WTC11 (cell line): ENCODE results near the gene SETD1A. TPM values are rescaled to one million over a fixed set of nuclear protein-coding genes. Genes with fewer than 3 reads are reported as not detected.
A peak's percentile ranks its signal among the peaks of the same experiment; 100 is the strongest.

Experiments used
- ATAC-seq: fragments of 200-7000 bp; cut with Tn5 transposase; 2 replicates; pipeline ENCODE4 v1.10.0; 2021; ENCODE audit warnings: mild to moderate bottlenecking, moderate library complexity
- CTCF ChIA-PET: fragments of 300-600 bp; sonication (Branson Sonifier 250); formaldehyde crosslinking; loops from one replicate; lab custom pipeline; 2021; ENCODE audit warnings: antibody characterized with exemption; lab: Charles Lee
- POLR2A ChIA-PET: fragments of 350-600 bp; sonication (Branson Sonifier 250); formaldehyde crosslinking; loops from one replicate; lab custom pipeline; 2021; ENCODE audit warnings: antibody characterized with exemption; lab: Charles Lee
- DNase-seq: peaks from one replicate; pipeline ENCODE4 v3.0.0; 2021; ENCODE audit warnings: low spot score
- H3K27ac Mint-ChIP-seq: 2 replicates; pipeline ENCODE4 v1.8.0; 2021; ENCODE audit warnings: mixed read lengths
- H3K27me3 Mint-ChIP-seq: 2 replicates; pipeline ENCODE4 v1.8.0; 2021; ENCODE audit warnings: low read depth, mild to moderate bottlenecking, moderate library complexity, mixed read lengths
- H3K36me3 Mint-ChIP-seq: 2 replicates; pipeline ENCODE4 v1.8.0; 2021; ENCODE audit warnings: mixed read lengths
- H3K4me1 Mint-ChIP-seq: 2 replicates; pipeline ENCODE4 v1.8.0; 2022; ENCODE audit warnings: mixed read lengths
- H3K4me3 Mint-ChIP-seq: 2 replicates; pipeline ENCODE4 v1.8.0; 2021; ENCODE audit warnings: mild to moderate bottlenecking, moderate library complexity, mixed read lengths
- H3K9me3 Mint-ChIP-seq: 2 replicates; pipeline ENCODE4 v1.8.0; 2021; ENCODE audit warnings: mixed read lengths
- ATF1 ChIP-seq: sonication (generic); formaldehyde crosslinking; IDR thresholded peaks from 2 replicates; pipeline ENCODE4 v1.8.1; 2023; ENCODE audit warnings: mild to moderate bottlenecking, moderate library complexity, missing genetic modification reagents
- ELF4 ChIP-seq: sonication (generic); formaldehyde crosslinking; IDR thresholded peaks from 2 replicates; pipeline ENCODE4 v1.8.1; 2022; ENCODE audit warnings: low read depth, mild to moderate bottlenecking, moderate library complexity, missing genetic modification reagents
- FOXP1 ChIP-seq: sonication (generic); formaldehyde crosslinking; IDR thresholded peaks from 2 replicates; pipeline ENCODE4 v1.8.0; 2022; ENCODE audit warnings: missing genetic modification reagents, mild to moderate bottlenecking, moderate library complexity, borderline replicate concordance
- GTF2I ChIP-seq: fragments of 250-450 bp; sonication (Bioruptor Pico); conservative IDR thresholded peaks from 2 replicates; pipeline ENCODE4 v1.4.0; 2021; ENCODE audit warnings: mild to moderate bottlenecking
- MXD4 ChIP-seq: fragments of 250-450 bp; sonication (Bioruptor Pico); IDR thresholded peaks from 2 replicates; pipeline ENCODE4 v1.8.0; 2021; ENCODE audit warnings: mild to moderate bottlenecking, moderate library complexity, borderline replicate concordance
- MYBL2 ChIP-seq: sonication (generic); formaldehyde crosslinking; IDR thresholded peaks from 2 replicates; pipeline ENCODE4 v1.8.1; 2023; ENCODE audit warnings: mild to moderate bottlenecking, moderate library complexity, missing genetic modification reagents
- NR3C1 ChIP-seq: sonication (generic); formaldehyde crosslinking; conservative IDR thresholded peaks from 2 replicates; pipeline ENCODE4 v1.8.1; 2023; ENCODE audit warnings: low read depth, mild to moderate bottlenecking, missing genetic modification reagents
- RORB ChIP-seq: fragments of 250-450 bp; sonication (Bioruptor Pico); IDR thresholded peaks from 2 replicates; pipeline ENCODE4 v1.9.0; 2021; ENCODE audit warnings: mild to moderate bottlenecking
- SMAD3 ChIP-seq: sonication (generic); formaldehyde crosslinking; IDR thresholded peaks from 2 replicates; pipeline ENCODE4 v1.8.0; 2022; ENCODE audit warnings: missing genetic modification reagents, mild to moderate bottlenecking, borderline replicate concordance
- SP1 ChIP-seq: sonication (generic); formaldehyde crosslinking; conservative IDR thresholded peaks from 2 replicates; pipeline ENCODE4 v1.8.1; 2022; ENCODE audit warnings: missing genetic modification reagents
- TEAD1 ChIP-seq: sonication (generic); formaldehyde crosslinking; IDR thresholded peaks from 2 replicates; pipeline ENCODE4 v1.8.0; 2022; ENCODE audit warnings: mild to moderate bottlenecking, missing genetic modification reagents
- TP53 ChIP-seq: sonication (generic); formaldehyde crosslinking; IDR thresholded peaks from 2 replicates; pipeline ENCODE4 v1.8.1; 2023; ENCODE audit warnings: mild to moderate bottlenecking, missing genetic modification reagents
- ZNF138 ChIP-seq: sonication (generic); formaldehyde crosslinking; conservative IDR thresholded peaks from 2 replicates; pipeline ENCODE4 v1.8.1; 2022; ENCODE audit warnings: mild to moderate bottlenecking, moderate library complexity, missing genetic modification reagents
- ZNF219 ChIP-seq: sonication (generic); formaldehyde crosslinking; IDR thresholded peaks from 2 replicates; pipeline ENCODE4 v1.8.0; 2023; ENCODE audit warnings: missing genetic modification reagents, mild to moderate bottlenecking, borderline replicate concordance
- ZNF232 ChIP-seq: sonication (generic); formaldehyde crosslinking; IDR thresholded peaks from 2 replicates; pipeline ENCODE4 v1.8.0; 2022; ENCODE audit warnings: mild to moderate bottlenecking, missing genetic modification reagents
- total RNA-seq: library from RNA; stranded (reverse); gene quantifications from 3 replicates; pipeline ENCODE4 v1.2.3, GENCODE V29; 2021
- TF ChIP-seq, protein P1 (sequence below): sonication (generic); formaldehyde crosslinking; IDR thresholded peaks from 2 replicates; pipeline ENCODE4 v1.8.1; 2023; ENCODE audit warnings: mild to moderate bottlenecking, missing genetic modification reagents, borderline replicate concordance
- TF ChIP-seq, protein P2 (sequence below): sonication (generic); formaldehyde crosslinking; IDR thresholded peaks from 2 replicates; pipeline ENCODE4 v1.8.1; 2023; ENCODE audit warnings: mild to moderate bottlenecking, missing genetic modification reagents, moderate library complexity
- TF ChIP-seq, protein P3 (sequence below): sonication (generic); formaldehyde crosslinking; IDR thresholded peaks from 2 replicates; pipeline ENCODE4 v1.8.1; 2023; ENCODE audit warnings: mild to moderate bottlenecking, missing genetic modification reagents
- TF ChIP-seq, protein P4 (sequence below): sonication (generic); formaldehyde crosslinking; IDR thresholded peaks from 2 replicates; pipeline ENCODE4 v1.8.1; 2022; ENCODE audit warnings: low read depth, mild to moderate bottlenecking, moderate library complexity, missing genetic modification reagents, borderline replicate concordance
- TF ChIP-seq, protein P5 (sequence below): sonication (generic); formaldehyde crosslinking; IDR thresholded peaks from 2 replicates; pipeline ENCODE4 v1.8.1; 2022; ENCODE audit warnings: mild to moderate bottlenecking, missing genetic modification reagents, moderate library complexity, borderline replicate concordance
- TF ChIP-seq, protein P6 (sequence below): sonication (generic); formaldehyde crosslinking; IDR thresholded peaks from 2 replicates; pipeline ENCODE4 v1.8.1; 2023; ENCODE audit warnings: mild to moderate bottlenecking, missing genetic modification reagents, moderate library complexity

Gene SETD1A
- total RNA-seq, 1 experiment from 2014 or later: 31.1 TPM

DNA sequence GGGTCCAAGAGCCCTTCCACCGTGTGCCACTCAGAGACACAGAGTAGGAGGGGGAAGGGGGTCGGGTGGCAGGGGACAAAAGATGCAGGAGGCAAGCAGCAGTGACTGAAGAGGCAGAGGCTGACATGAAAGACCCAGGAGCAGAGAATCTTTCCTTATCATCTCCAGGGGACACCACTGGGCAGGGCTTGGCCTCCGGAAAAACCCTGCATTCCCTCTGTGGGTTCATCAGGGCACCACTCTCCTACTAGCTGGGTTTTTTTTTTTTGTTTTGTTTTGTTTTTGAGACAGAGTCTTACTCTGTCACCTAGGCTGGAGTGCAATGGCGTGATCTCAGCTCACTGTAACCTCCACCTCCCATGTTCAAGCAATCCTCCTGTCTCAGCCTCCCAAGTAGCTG, 73.7 kb downstream of the SETD1A start:
- Mint-ChIP-seq H3K4me3 (no peak overlapping the region), H3K27me3 (no peaks in the 10 kb centered on the region; the same call in 1 of the 2 replicates), H3K27ac (no peak overlapping the region), H3K9me3 (no peaks in the 10 kb centered on the region), H3K4me1 (no peaks in the 10 kb centered on the region), H3K36me3 (no peaks in the 10 kb centered on the region)
- TF ChIP-seq ZNF232 (no peak), MYBL2 (CRISPR knock-in tag) (no peak), TEAD1 (CRISPR knock-in tag) (no peak), ZNF138 (CRISPR knock-in tag) (no peak), ELF4 (CRISPR knock-in tag) (no peak), NR3C1 (no peak)
- no peak for ATAC-seq
- ChIA-PET CTCF (interaction anchor here (0.8 to 1.1 kb wide), 2 partner anchors 11 to 47 kb away, joined by 3 read pairs; no protein-coding TSS in a partner anchor), POLR2A (no interaction called here)
- no peak for DNase-seq

DNA sequence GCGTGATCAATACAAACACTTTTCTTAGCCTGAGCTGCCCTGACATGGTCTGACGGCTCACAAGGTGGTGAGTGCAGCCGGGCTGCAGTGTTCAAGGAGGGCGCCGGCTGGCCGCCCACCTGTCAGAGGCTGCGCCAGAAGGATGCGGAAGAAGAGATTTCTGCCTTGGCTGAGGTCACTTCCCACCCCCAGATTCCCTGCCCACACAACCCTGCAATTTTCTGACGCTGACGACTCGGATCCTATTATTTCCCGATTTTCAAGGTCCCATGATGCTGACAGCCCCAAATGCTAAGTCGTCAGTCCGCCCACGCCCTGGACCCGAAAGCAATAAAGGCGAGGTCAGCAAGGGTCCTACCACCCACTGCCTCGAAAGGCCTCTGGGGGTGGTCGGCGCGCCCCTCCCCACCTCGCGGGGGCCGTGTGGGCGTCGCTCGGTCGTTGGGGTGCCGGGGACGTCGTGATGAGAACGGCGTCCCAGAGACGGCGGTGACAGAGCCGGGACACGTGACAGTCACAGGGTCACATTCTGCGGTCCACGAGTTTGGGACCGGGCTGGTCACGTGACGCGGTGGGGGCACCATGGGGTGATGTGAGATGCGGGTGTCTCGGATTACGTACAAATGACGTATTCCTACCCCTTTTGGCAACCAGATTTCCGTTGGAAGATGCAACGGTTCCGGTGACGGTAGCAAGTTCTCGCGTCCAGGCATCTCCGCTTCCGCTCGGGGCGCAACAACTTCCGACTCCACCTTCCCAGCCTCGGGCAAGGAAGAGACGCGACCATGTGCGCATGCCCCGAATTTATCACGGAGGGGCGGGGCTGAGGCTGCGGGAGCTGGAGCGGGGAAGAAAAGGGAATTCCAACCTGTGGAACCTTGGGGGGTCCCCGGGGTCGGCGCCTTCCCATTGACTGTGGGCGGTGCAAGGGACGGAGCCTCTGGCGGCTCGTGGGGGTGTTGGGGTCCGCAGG, 75.5 kb downstream of the SETD1A start, which contains the start of gene STX4:
STX4 (plus strand) TSS at position 823 of the 973 bp plus-strand sequence. CDS start 248 bp downstream, outside the sequence.
- CTCF ChIA-PET: interaction anchor here (1.0 to 2.7 kb wide), 9 partner anchors 9 to 109 kb away, joined by 3 to 16 read pairs (median 4); partner anchors contain the start of gene HSD3B7
- no peaks in the 10 kb centered on the region for H3K4me1 Mint-ChIP-seq
- TF ChIP-seq, protein P1, sequence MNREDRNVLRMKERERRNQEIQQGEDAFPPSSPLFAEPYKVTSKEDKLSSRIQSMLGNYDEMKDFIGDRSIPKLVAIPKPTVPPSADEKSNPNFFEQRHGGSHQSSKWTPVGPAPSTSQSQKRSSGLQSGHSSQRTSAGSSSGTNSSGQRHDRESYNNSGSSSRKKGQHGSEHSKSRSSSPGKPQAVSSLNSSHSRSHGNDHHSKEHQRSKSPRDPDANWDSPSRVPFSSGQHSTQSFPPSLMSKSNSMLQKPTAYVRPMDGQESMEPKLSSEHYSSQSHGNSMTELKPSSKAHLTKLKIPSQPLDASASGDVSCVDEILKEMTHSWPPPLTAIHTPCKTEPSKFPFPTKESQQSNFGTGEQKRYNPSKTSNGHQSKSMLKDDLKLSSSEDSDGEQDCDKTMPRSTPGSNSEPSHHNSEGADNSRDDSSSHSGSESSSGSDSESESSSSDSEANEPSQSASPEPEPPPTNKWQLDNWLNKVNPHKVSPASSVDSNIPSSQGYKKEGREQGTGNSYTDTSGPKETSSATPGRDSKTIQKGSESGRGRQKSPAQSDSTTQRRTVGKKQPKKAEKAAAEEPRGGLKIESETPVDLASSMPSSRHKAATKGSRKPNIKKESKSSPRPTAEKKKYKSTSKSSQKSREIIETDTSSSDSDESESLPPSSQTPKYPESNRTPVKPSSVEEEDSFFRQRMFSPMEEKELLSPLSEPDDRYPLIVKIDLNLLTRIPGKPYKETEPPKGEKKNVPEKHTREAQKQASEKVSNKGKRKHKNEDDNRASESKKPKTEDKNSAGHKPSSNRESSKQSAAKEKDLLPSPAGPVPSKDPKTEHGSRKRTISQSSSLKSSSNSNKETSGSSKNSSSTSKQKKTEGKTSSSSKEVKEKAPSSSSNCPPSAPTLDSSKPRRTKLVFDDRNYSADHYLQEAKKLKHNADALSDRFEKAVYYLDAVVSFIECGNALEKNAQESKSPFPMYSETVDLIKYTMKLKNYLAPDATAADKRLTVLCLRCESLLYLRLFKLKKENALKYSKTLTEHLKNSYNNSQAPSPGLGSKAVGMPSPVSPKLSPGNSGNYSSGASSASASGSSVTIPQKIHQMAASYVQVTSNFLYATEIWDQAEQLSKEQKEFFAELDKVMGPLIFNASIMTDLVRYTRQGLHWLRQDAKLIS: no peak
- TF ChIP-seq SMAD3 (peak; percentile 96), GTF2I (CRISPR knock-in tag) (no peak), TP53 (CRISPR knock-in tag) (0 out of 2 replicates have a peak, but pooled peaks have one; percentile 43), SP1 (CRISPR knock-in tag) (peak; percentile 80), ZNF138 (CRISPR knock-in tag) (no peak), MXD4 (CRISPR knock-in tag) (no peak), NR3C1 (no peak), ATF1 (CRISPR knock-in tag) (no peak), ZNF219 (CRISPR knock-in tag) (0 out of 2 replicates have a peak, but pooled peaks have one; percentile 27), FOXP1 (peak; percentile 93; the same call in 1 of the 2 replicates), RORB (CRISPR knock-in tag) (no peak)
- TF ChIP-seq, protein P2, sequence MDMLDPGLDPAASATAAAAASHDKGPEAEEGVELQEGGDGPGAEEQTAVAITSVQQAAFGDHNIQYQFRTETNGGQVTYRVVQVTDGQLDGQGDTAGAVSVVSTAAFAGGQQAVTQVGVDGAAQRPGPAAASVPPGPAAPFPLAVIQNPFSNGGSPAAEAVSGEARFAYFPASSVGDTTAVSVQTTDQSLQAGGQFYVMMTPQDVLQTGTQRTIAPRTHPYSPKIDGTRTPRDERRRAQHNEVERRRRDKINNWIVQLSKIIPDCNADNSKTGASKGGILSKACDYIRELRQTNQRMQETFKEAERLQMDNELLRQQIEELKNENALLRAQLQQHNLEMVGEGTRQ (CRISPR knock-in tag): peak; percentile 98
- TF ChIP-seq, protein P3, sequence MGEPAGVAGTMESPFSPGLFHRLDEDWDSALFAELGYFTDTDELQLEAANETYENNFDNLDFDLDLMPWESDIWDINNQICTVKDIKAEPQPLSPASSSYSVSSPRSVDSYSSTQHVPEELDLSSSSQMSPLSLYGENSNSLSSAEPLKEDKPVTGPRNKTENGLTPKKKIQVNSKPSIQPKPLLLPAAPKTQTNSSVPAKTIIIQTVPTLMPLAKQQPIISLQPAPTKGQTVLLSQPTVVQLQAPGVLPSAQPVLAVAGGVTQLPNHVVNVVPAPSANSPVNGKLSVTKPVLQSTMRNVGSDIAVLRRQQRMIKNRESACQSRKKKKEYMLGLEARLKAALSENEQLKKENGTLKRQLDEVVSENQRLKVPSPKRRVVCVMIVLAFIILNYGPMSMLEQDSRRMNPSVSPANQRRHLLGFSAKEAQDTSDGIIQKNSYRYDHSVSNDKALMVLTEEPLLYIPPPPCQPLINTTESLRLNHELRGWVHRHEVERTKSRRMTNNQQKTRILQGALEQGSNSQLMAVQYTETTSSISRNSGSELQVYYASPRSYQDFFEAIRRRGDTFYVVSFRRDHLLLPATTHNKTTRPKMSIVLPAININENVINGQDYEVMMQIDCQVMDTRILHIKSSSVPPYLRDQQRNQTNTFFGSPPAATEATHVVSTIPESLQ (CRISPR knock-in tag): no peak
- TF ChIP-seq, protein P4, sequence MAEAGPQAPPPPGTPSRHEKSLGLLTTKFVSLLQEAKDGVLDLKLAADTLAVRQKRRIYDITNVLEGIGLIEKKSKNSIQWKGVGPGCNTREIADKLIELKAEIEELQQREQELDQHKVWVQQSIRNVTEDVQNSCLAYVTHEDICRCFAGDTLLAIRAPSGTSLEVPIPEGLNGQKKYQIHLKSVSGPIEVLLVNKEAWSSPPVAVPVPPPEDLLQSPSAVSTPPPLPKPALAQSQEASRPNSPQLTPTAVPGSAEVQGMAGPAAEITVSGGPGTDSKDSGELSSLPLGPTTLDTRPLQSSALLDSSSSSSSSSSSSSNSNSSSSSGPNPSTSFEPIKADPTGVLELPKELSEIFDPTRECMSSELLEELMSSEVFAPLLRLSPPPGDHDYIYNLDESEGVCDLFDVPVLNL (CRISPR knock-in tag): no peak
- TF ChIP-seq, protein P5, sequence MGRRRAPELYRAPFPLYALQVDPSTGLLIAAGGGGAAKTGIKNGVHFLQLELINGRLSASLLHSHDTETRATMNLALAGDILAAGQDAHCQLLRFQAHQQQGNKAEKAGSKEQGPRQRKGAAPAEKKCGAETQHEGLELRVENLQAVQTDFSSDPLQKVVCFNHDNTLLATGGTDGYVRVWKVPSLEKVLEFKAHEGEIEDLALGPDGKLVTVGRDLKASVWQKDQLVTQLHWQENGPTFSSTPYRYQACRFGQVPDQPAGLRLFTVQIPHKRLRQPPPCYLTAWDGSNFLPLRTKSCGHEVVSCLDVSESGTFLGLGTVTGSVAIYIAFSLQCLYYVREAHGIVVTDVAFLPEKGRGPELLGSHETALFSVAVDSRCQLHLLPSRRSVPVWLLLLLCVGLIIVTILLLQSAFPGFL (CRISPR knock-in tag): no peak
- TF ChIP-seq, protein P6, sequence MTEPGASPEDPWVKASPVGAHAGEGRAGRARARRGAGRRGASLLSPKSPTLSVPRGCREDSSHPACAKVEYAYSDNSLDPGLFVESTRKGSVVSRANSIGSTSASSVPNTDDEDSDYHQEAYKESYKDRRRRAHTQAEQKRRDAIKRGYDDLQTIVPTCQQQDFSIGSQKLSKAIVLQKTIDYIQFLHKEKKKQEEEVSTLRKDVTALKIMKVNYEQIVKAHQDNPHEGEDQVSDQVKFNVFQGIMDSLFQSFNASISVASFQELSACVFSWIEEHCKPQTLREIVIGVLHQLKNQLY (CRISPR knock-in tag): no peak

More for the DNA sequence above, 75.5 kb downstream of the SETD1A start, which contains the start of gene STX4:
- Mint-ChIP-seq H3K36me3 (no peaks in the 10 kb centered on the region), H3K27ac (peak within 1 kb of the TSS; percentile 70), H3K27me3 (no peaks in the 10 kb centered on the region; the same call in 1 of the 2 replicates), H3K9me3 (no peaks in the 10 kb centered on the region), H3K4me3 (peak within 1 kb of the TSS; percentile 90)
- POLR2A ChIA-PET: interaction anchor here (0.8 to 1.0 kb wide), 2 partner anchors 9 to 49 kb away, joined by 3 read pairs; no protein-coding TSS in a partner anchor
- DNase-seq (peak; percentile 96), ATAC-seq (peak; percentile 86)
